ENCODE data around the gene EIF2S1.

EIF2S1 gene

DNA sequence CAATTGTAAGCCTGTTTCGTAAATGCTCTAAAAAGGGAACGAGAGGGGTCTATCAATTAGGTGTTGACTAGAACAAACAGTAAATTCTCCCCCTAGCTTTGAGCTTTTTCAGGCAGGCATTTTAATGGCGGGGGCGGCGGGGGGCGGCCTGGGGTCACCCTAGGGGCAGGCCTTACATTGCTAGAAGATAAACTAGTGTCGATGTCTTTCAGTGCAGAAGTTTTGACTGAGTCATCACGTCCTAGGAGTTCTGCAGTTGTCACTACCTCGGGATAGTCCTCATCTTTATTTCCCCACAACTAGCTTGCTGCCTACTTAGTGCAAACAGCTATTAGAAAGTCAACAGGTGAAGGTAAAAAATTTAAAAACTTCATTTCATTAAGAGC lies 2.2 kb upstream of the EIF2S1 start:
- peak; percentile 13 to 23 for DNase-seq
- TF ChIP-seq POLR2A (IDR thresholded peaks at IDR 0.05; ENCODE audit: low read length) (no peak), GATA1 (IDR thresholded peaks at IDR 0.05; ENCODE audit: low read depth, low read length) (no peak)

GRCh38 chr14:67358924-67359774 lies 979 bp upstream of the EIF2S1 start:
- DNase-seq = peak; percentile 40 to 54
- no peak for TF ChIP-seq GATA1 (IDR thresholded peaks at IDR 0.05; ENCODE audit: low read depth, low read length)
- no peak for TF ChIP-seq POLR2A (IDR thresholded peaks at IDR 0.05; ENCODE audit: low read length)

GRCh38 chr14:67360470-67361206 lies 510 bp downstream of the EIF2S1 start:
- TF ChIP-seq GATA1 (IDR thresholded peaks at IDR 0.05; ENCODE audit: low read depth, low read length) (no peak), POLR2A (IDR thresholded peaks at IDR 0.05; ENCODE audit: low read length) (peak; percentile 55)
- peak; percentile 69 to 83 for DNase-seq

DNA sequence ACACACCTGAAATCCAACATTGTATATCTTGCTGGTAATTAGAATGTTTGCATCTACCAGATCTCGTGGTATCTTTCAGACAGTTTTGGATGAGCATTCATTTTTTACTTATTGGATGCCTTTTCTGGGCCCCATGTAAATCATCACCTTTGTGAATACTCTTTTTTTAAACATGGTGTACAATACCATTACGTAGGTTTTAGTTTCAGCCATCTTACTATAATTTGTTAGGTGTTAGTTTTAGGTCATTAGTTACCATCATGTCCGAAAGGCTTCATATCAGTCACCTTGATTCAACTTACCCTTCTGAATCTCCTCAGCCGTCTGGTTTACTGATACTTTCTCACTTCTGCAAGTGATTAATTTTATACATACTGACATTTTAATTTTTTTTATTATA lies 5.3 kb downstream of the EIF2S1 start:
- no peak for TF ChIP-seq POLR2A (IDR thresholded peaks at IDR 0.05; ENCODE audit: low read length)
- no peak for TF ChIP-seq GATA1 (IDR thresholded peaks at IDR 0.05; ENCODE audit: low read depth, low read length)
- no peak for DNase-seq

GRCh38 chr14:67370830-67371229 lies 10.7 kb downstream of the EIF2S1 start:
- DNase-seq = no peak
- TF ChIP-seq GATA1 (IDR thresholded peaks at IDR 0.05; ENCODE audit: low read depth, low read length) (no peak), POLR2A (IDR thresholded peaks at IDR 0.05; ENCODE audit: low read length) (no peak)

DNA sequence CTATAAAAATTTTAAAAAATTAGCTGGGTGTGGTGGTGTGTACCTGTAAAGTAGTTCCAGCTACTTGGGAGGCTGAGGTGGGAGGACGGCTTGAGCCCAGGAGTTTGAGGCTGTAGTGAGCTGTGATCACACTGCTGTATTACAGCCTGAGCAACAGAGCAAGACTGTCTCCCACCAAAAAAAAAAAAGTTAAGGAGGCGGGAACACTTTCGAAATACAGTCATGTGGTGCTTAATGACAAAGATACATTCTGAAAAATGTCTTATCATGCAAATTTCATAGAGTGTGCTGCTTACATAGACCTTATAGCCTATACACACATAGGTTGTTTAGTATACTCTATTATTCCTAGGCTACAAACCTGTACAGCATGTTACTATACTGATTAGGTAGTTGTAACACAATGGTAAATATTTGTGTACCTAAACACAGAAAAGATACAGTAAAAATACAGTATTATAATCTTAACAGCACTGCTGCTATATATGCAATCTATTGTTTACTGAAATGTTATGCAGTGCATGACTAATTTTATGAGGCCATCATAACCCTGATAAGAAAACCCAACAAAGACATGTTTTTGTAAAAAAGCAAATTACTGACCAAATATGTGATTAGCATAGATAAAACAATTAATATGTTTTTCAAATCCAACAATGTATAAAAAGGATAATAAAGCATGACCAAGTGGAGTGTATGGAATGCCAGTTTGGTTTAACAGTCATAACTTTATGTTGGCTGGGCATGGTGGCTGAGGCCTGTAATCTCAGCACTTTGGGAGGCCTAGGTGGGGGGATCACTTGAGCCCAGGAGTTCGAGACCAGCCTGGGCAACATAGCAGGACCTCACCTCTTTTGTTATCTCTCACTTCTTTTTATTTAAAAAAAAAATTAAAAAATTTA lies 11.4 kb downstream of the EIF2S1 start:
- no peak for DNase-seq
- TF ChIP-seq GATA1 (IDR thresholded peaks at IDR 0.05; ENCODE audit: low read depth, low read length) (no peak), POLR2A (IDR thresholded peaks at IDR 0.05; ENCODE audit: low read length) (no peak)

GRCh38 chr14:67372833-67373232 lies 12.7 kb downstream of the EIF2S1 start:
- DNase-seq = no peak
- TF ChIP-seq POLR2A (IDR thresholded peaks at IDR 0.05; ENCODE audit: low read length) (no peak), GATA1 (IDR thresholded peaks at IDR 0.05; ENCODE audit: low read depth, low read length) (no peak)

DNA sequence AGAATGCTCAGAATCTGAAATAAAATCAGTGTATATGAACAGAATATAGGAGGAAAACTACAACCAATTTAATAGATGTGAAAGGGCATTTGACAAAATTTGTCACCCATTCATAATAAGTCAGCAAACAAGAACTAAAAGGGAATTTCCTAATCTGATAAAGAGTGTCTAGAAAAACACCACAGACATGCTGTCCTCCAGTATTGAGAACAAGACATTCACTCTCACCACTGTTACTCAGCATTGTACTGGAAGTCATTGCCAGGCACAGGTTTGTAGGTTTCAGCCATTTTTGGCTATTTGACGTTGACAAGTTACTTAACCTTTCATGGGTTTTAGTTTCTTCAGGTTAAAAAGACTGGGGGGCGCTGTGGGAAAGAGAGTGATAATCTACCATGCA lies 13.2 kb downstream of the EIF2S1 start:
- DNase-seq = no peak
- TF ChIP-seq GATA1 (IDR thresholded peaks at IDR 0.05; ENCODE audit: low read depth, low read length) = no peak
- TF ChIP-seq POLR2A (IDR thresholded peaks at IDR 0.05; ENCODE audit: low read length) = no peak

GRCh38 chr14:67377916-67378315 lies 17.8 kb downstream of the EIF2S1 start:
- DNase-seq = no peak
- TF ChIP-seq POLR2A (IDR thresholded peaks at IDR 0.05; ENCODE audit: low read length) (no peak), GATA1 (IDR thresholded peaks at IDR 0.05; ENCODE audit: low read depth, low read length) (no peak)

DNA sequence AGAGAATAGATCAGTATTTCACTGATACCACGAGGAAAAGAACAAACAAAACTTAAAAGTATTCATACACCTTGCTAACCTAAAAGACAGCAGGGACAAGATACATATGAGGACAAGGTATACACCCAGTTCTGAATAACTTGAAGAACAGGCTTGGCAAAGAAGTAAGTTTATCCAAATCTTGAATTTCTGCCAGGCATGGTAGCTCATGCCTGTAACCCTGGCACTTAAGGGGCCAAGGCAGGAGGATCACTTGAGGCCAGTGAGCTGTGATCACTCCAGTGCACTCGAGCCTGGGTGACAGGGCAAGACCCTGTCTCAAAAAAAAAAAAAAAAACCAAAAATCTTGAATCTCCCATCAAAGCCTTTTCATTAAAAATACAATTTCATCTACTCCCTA lies 25.0 kb downstream of the EIF2S1 start:
- DNase-seq = no peak
- TF ChIP-seq GATA1 (IDR thresholded peaks at IDR 0.05; ENCODE audit: low read depth, low read length) = no peak
- no peak for TF ChIP-seq POLR2A (IDR thresholded peaks at IDR 0.05; ENCODE audit: low read length)

GRCh38 chr14:67385618-67386017 lies 25.5 kb downstream of the EIF2S1 start:
- TF ChIP-seq GATA1 (IDR thresholded peaks at IDR 0.05; ENCODE audit: low read depth, low read length) (no peak), POLR2A (IDR thresholded peaks at IDR 0.05; ENCODE audit: low read length) (no peak)
- no peak for DNase-seq

GRCh38 chr14:67387195-67387594 lies 27.1 kb downstream of the EIF2S1 start:
- TF ChIP-seq POLR2A (IDR thresholded peaks at IDR 0.05; ENCODE audit: low read length) (no peak), GATA1 (IDR thresholded peaks at IDR 0.05; ENCODE audit: low read depth, low read length) (no peak)
- no peak for DNase-seq

DNA sequence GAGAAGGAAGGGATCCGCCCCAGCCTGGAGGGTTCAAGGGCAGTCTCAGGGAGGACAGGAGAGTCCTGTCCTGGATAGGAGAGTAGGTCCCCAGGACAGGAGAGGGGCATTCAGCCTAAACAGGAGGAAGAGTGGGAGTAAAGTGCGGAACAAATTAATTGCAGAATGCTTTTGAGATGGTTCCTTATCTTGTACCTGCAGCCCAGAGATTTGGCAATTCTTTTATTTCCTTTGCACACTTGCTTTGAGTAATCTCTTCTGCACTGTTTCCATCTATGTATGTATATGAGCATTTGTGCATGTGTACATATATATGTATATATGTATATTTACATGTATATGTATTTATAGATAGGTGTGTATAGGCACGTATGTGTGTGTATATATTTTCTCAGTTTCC lies 29.1 kb downstream of the EIF2S1 start:
- no peak for TF ChIP-seq GATA1 (IDR thresholded peaks at IDR 0.05; ENCODE audit: low read depth, low read length)
- no peak for TF ChIP-seq POLR2A (IDR thresholded peaks at IDR 0.05; ENCODE audit: low read length)
- DNase-seq = peak; percentile 40 to 69
